Activated CD4-positive, alpha-beta T cell treated with anti-CD3 and anti-CD28 coated beads, Interleukin-2, Interleukin-4, amounts not matched to agents 100 ng/mL and 50 ng/mL, durations not matched to agents 16 hours and 8 hours (primary cell): ENCODE measurements around the gene SP110.

Source experiments
- DNase-seq: peaks from one replicate; pipeline ENCODE4 v3.0.0-alpha.2; 2020; ENCODE audit warnings: low spot score

SP110 gene

DNA sequence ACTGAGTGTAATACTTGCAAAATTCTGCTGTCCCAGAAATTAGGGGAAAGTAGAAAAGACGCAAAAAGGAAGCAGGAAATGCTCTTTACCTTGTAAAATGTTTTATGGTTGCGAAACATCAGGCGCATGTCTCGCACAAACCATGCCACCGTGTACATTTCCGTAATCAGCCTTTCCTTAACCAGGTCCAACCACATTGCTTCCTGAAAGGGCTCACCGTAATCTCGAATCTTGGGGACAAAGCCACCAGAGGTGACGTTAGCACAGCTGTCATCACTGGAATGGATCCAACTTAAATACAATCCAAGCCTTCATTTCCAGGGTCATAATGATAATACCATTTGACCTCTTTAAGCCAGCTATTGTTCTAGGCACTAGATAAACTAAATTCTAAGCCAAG, 49.3 kb downstream of the SP110 start:
- peak; percentile 36 for DNase-seq

DNA sequence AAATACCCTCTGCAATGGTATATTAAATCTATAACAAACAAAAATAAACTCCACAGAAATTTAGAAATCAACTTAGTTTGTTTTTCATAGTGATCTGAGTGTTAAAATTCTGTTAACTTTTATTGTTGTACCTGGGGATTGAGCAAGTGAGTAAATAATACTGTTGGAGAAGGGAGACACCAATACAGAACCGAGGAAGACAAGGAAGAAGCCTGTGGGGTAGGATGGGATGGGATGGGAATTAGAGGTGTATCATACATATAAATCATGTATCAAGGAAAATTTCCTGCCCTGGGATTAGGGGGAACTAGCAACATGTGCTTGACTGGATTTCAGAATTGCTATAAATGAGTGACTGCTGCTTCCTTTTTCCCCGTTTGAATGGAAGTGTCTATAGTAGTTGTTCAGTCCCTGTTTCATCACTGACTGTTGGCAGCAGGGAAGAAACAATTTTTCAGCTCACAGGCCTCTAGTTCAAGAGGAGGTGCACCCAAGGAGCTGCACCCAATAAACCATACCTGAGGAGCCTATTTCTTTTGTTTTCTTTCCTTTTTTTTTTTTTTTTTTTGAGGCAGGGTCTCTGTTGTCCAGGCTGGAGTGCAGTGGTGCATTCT, 53.1 kb downstream of the SP110 start:
- no peak for DNase-seq

DNA sequence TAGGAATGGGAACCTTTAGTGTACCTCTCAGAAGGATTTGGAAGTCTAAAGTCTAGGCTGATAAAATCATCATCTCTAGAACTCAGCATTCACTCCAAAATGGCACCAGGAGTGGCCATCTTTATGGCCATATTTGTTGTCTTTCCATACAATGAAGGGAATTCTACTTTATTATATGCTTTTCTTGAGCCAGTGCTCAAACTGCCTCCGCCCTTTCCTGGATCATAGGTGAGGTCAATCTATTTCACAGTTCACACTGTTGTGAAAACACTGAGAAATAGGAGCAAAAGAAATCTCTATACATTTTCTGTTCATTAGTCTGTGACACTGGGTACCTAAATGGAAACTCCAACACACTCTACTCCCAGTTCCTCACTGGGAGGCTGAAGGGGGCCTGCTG, 55.6 kb downstream of the SP110 start:
- no peak for DNase-seq

DNA sequence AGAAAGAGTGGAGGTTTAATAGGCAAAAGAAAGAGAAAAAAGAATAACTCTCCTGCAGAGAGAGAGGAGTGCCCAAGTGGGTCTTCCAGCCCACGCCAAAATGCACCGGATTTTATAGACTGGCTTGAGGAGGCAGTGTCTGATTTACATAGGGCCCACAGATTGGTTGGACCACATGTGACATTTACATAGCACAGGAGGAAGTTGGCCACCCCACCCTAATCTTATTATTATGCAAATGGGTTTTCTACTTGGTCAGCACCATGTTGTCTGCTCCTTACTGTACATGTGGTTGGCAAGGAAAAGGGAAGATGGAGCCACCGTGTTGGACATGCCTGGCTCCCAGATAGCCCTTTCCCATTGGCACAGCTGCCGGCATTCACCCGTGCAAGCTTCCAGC, 56.8 kb downstream of the SP110 start:
- DNase-seq: no peak

DNA sequence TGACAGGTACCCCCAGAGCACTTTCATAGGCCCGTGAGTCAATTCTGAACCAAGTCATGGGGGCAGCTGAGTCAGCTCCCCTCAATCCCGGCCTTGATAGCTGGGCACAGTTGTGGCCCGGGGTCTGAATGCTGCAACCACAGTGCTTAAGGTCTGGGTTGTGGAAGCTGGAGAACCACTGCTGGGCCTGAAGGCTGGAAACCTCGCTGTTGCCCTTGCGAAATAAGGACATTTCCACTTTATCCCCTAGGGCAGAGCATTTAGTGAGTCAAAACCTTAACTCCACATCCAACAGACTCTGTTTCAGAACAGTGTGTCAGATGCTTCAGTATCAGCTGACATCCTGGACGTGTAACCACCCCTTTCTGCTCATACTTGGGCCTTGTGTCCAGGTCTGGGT, 58.6 kb downstream of the SP110 start:
- peak; percentile 12 for DNase-seq

DNA sequence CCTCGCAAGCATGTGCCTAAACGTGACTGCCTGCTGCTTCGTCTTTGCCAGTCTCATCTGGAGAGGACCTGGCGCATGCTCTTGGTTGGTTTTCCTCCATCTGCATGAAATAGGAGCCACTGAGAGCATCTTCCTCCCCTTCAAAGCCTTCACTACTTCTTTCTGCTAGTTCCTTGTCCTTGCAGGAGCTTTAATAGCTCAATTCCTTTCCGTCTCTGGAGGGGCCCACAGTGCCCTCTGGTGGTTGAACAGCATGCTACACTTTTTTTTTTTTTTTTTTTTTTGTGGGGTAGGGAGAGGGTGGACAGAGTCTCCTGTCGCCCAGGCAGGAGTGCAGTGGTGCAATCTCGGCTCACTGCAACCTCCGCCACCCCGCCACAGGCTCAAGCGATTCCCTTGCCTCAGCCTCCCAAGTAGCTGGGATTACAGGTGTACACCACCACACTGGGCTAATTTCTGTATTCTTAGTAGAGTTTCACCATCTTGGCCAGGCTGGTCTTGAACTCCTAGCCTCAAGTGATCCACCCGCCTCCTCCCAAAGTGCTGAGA, 59.6 kb downstream of the SP110 start:
- peak; percentile 40 for DNase-seq

DNA sequence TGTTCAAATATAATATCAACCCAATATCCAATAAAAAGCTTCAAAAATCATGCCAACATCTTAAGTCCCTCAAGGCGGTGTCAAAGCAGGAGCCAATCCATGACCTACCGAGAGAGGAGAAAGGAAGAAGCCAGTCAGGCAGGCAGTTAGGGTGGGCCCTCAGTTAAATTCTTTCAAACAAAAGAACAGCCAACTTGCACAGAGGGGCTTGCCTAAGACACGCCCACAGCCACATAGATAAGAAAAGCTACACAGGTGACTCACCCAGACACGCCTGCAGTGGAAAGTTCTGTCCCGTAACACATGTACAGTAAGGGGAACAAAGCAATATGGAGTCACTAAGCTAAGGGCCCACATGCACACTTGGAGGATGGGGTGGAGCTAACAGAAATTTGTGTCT, 61.3 kb downstream of the SP110 start:
- no peak for DNase-seq

DNA sequence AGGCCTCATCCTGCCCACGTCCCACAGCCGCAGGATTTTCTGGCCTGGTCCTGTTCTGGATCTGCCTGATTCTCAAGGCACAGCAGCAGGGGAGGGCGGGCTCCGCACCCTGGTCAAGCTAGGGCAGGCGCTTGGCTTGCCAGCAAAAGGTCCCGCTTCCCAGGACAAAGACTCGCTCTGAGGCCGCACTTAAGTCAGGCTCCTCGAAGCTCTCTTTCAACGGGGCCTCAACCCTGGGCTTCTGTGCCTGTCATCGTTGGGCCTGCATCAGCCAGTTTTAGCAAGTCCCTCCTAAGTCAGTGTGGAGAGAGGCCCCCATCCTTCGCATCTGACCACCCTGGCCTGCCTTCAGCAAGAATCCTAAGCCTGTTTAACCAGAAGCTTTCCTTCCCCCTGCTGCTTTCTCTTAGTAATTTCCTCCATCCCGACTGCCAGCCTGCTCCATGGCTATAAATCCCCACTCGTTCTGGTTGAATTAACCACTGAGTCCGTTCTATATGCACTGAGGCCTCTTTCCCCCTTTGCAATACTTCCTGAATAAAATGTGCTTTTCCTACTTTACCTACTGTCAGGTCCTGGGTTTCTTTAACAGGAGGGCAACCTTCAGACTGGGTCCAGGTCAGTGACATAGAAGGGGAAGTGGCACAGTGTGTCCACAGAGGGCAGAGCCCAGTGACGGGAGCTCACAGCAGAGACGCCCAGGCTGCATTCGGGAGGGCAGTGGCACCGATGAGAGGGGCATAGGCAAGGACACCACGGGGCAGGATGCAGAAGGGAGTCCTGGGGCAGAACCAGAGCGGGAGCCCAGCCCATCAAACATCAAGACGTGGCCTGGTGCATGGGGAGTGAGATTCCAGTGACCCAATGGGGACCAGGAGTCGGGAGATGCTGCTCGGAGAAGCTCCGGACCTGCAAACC, 62.7 kb downstream of the SP110 start:
- DNase-seq: no peak

DNA sequence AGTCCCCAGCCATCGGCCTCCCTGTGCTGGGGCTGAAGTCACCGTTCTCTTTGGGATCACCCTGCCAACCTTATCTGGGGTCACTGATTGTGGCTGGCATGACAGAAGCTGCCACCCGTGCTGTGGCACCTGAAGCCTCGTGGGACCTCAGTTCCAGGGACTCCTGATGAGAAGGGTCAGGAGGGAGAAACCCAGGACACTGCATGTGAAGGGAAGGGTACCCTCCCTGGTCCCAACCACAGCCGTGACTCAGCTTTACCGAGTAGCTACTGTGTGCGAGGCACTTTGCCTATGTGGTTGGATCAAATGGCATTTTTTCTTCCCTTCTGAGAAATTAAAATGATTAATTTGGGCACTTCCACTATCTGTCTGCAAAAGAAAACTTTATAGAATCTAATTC, 64.4 kb downstream of the SP110 start:
- DNase-seq: no peak

DNA sequence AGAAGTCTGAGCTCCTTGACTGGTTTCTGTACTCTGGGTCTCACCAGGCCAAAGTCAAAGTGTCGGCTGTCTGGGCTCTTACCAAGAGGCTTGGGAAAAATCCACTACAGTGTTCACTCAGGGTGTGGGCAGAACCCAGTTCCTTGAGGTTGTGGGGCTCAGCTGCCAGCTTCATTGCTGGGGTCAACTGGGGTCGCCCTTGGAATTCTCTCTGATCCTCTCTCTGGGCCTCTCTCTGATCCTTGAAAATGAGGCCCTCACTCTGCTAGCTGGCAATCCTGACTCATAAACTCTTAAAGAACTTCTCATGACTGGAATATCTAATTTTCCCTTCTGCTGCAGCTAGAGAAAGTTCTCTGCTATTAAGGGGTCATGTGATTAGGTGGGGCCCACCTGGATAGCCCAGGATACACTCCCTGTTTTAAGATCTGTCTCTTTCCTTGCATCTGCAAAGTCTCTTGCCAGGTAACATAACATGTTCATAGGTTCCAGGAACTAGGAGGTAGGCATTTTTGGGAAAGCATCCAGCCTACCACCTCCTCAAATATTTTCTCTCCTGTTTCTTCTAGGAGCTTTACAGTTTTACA, 66.3 kb downstream of the SP110 start:
- DNase-seq: no peak

DNA sequence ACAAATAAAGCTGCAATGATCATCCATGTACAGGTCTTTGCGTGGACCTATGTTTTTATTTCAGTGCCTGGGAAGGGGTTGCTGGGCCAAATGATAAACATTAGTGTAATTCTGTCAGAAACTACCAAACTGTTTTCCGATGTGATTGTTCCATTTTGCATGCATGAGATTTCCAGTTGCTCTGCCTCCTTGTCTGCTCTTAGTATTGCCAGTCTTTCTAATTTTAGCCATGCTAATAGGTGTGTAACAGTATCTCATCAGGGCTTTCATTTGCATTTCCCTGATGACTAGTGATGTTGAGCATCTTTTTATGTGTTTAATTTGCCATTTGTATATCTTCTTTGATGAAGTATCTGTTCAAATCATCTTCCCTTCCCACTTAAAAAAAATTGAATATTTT, 67.5 kb downstream of the SP110 start:
- no peak for DNase-seq

DNA sequence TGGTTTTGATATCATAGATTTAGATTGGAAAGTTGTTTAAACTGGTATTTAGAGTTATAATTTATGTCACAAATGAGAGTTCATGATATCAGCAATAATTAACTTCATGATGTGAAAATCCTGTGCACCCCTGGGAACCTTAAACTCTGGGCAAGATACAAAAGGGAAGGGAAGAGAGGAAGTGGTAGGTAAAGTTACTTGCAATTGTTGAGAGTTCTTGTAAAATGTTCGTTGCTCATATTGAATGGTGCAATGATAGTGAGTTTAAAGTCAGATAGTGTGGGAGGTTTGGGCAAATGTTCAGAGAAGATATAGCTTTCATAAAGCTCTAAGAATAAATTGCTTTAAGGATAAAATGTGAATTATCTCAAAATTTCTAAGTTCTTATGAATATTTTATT, 75.4 kb downstream of the SP110 start:
- no peak for DNase-seq

DNA sequence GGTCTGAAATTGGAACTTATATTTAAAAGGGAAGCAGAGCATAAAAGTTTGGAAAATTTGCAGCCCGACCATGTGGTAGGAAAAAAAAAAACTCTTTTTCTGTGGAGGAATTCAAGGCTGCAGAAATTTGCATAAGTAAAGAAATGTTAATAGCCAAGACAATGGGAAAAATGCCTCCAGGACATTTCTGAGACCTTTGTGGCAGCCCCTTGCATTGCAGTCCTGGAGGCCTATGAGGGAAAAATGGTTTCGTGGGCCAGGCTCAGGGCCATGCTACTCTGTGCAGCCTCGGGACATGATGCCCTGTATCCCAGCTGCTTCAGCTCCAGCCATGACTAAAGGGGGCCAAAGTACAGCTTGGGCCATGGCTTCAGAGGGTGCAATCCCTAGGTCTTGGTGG, 79.1 kb downstream of the SP110 start:
- DNase-seq: no peak

DNA sequence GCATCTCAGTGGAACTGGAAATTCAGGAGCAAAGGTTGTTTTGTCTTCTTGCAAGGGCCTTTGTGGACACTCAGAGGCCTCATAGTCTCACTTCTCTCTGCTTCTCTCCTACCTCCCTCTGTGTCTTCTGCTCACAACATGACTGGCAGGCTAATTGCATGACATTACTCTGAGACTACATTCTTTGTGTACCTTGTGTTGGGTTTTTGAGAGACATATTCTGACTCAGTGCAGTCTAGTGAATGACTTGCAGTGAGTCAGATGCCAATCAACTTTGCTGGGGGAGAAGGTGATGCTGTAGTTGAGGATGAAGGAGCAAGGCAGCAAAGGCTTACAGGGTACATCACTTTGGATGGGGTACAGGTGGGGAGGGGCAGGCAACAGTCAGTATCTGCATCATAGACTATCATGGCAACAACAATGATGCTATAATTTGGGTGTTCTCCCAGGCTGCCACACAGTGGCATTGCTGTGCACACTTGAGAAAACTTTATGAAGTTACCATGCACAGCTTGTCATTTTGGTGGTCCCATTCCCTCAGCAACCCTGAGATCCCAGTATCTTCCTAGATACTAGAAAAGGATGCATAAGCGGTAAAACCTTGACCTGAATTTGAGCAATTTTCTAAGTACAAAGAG, 81.8 kb downstream of the SP110 start:
- no peak for DNase-seq

DNA sequence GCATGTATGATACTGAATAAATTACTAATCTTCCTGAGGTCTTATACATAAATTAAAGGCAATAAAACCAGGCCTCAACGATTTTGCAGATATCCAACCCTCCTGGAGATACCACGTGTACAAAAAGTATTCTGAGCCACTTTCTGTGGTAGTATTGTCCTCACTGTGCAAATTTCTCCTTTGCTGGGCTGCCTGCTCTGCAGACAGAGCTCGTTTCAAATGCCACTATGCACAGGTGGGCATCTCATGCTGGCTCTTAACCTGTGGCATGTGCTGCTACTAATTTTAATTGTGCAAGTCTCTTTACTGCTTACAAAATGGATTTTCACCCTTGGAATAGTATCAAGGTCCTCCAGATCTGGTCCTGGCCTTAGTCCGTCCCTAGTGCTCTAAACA, 84.7 kb downstream of the SP110 start:
- DNase-seq: no peak

DNA sequence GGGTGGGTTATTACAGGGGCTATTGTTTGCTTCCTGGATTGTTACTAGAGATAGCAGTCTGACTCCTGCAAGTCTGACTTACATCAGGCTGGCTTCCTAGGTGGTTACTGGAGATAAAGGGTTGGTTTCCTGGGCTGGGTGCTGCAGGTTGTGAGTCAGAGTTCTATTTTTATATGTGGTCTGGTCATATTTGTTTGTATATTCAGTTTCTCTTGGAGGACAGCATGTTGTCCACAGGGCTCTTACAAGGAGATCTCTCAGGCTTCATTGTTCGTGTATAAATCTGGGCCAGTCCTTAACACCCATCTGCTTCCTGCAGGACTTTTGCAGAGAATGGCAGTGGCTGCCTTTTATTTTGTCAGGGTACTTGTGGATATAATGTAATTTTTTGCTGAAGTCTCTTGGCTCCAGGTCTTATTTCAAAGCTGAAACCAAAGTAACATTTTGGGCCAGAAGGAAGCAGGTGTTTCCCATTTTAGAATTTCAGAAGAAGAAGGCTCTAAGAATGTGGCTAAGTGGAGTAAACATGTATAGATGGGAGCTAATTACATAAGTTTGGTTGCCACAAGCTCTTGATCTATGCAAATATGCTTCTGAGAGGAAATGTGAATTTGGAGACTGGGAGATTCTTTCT, 85.2 kb downstream of the SP110 start:
- no peak for DNase-seq

DNA sequence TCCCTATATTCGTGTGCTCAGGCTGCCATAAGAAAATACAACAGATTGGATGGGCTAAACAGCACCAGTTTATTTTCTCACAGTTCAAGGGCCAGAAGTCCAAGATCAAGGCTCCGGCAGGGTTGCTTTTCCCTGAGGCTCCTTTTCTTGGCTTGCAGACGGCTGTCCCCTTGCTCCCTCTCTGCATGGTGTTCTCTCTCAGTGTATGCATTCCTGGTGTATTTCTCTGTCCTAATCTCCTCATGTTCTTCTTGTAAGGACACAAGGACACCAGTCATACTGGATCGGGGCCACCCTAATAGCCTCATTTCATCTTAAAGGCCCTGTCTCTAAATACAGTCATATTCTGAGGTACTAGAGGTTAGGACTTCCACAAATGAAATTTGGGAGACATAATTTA, 88.4 kb downstream of the SP110 start:
- DNase-seq: no peak

DNA sequence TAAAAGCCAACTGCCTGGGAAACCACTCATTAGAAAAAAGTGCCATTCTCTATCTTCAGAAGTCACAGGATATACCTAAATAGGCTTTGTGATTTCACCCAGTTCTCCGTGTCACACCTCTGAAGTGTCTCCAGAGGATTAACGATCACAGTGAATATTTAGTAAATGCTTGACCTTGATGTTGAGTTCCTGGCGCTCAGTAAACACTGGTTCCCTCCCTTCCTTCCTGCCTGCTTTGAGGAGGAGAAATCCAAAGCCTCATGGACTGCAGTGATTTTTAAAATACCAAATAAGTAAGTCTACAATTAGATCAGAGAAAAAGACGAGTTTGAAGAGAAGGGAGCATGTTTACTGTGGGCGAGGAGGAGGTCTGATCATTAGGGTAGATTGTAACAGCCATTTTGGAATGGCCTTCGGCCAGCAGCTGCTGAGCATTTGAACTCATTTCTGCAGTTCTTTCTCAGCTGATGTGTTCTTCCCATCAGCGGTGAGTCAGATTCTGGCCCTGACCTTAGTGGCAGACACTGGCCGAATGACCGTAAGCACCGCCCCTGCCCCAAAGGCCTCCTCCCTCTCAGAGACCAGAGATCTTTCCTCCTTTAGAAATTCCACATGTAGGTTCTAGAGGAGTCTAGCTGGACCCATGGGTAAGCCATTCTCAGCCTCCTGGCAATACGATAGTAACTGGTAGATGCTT, 89.0 kb downstream of the SP110 start:
- no peak for DNase-seq

DNA sequence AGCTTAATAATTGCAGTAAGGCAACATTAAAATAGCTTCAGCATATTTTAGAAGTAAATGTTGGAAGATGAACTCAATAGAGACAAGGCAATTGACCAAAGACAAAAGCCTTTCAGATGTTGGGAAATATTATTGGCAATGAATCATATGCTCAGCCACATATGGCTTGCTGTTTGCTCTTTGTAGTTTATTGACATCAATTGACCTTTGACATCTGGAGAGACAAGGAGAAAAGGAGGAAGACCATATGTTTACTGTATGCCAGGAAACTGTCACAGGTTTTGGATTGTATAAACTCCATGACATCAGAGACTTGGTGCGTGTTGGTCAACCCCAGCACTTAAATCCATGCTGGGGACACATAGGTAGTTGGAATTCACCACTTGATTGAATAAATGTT, 90.4 kb downstream of the SP110 start:
- DNase-seq: no peak

DNA sequence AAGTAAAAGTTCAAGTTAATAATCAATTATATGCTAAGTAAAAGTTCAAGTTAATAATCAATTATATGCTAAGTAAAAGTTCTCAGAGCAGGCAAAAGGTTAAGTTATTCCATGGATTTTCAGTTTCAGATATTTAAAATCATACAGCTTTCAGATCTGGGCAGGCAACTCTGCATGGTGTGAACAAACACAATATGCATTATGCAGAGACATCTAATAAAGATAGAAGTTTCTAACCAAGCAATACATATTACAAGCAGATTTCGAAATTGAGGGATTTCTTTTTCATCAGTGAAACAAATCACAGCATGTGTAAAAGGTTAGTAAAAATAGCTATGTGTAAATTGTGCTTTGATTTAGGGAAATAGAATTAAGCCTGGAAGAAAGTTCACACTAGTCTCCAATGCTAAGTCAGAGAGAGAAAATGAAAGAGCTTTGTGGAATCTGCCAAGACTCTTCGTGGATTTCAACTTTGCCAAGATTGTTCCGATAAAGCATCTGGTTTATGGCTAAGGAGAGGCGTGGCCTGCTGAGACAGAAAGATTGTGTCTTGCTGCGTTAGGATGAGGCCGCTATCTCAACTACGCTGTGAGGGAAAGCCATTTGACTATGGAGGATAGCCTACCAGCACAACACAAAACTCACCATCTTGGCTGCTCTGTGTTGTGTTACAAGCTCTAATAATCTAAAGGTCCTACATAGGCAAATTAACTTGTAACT, 91.0 kb downstream of the SP110 start:
- no peak for DNase-seq

DNA sequence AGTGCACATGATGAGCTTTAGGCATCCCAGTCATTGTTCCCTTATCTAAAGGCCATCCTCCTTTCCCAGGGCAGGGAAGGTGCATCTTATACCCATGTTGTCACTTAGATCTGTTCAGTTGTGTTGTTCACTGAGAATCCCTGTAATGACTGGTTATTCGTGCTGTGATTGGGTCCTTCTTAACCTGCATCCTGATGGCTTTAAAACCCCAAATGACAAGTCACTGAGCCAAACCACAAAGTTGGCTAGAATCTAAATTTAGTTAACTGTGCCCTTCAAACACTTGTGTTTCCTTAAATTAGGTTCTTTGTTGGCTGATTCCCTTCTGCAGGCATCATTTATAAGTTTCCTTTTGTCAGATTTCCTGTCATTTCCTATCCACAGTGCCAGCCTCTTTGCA, 92.6 kb downstream of the SP110 start:
- no peak for DNase-seq
